ENCODE results near the gene CCDC122. TPM values are rescaled to one million over a fixed set of nuclear protein-coding genes. Genes with fewer than 3 reads are reported as not detected.

The CCDC122 gene
- polyA plus RNA-seq, 3 donors, result 10.5 to 19.9 (median 16.2) TPM

- DNase-seq (ENCODE audit: extremely low read depth in 1 of 11, low read depth in 9 of 11, low spot score in 4 of 11), result no peak
These were observed 63.1 kb downstream of the CCDC122 start for GRCh38 chr13:43816401-43816889.

GRCh38 chr13:43815204-43815603 lies 64.3 kb downstream of the CCDC122 start:
- no peak for DNase-seq (ENCODE audit: extremely low read depth in 1 of 11, low read depth in 9 of 11, low spot score in 4 of 11)

- no peak for DNase-seq (ENCODE audit: extremely low read depth in 1 of 11, low read depth in 9 of 11, low spot score in 4 of 11)
These were observed 70.9 kb downstream of the CCDC122 start for GRCh38 chr13:43808676-43809075.

GRCh38 chr13:43805681-43806128 lies 73.8 kb downstream of the CCDC122 start:
- DNase-seq (ENCODE audit: extremely low read depth in 1 of 11, low read depth in 9 of 11, low spot score in 4 of 11), result no peak

- no peak for DNase-seq (ENCODE audit: extremely low read depth in 1 of 11, low read depth in 9 of 11, low spot score in 4 of 11)
These were observed 74.5 kb downstream of the CCDC122 start for GRCh38 chr13:43805071-43805468.

- DNase-seq (ENCODE audit: extremely low read depth in 1 of 11, low read depth in 9 of 11, low spot score in 4 of 11), result peak in 8 of 11 donors; percentile 46 to 72 (median 62)
These were observed 75.0 kb downstream of the CCDC122 start for GRCh38 chr13:43804461-43805070.

- no peak for DNase-seq (ENCODE audit: extremely low read depth in 1 of 11, low read depth in 9 of 11, low spot score in 4 of 11)
These were observed 77.0 kb downstream of the CCDC122 start for GRCh38 chr13:43802511-43802910.

GRCh38 chr13:43800828-43801227 lies 78.7 kb downstream of the CCDC122 start:
- DNase-seq (ENCODE audit: extremely low read depth in 1 of 11, low read depth in 9 of 11, low spot score in 4 of 11), result no peak

- no peak for DNase-seq (ENCODE audit: extremely low read depth in 1 of 11, low read depth in 9 of 11, low spot score in 4 of 11)
These were observed 80.3 kb downstream of the CCDC122 start for GRCh38 chr13:43799191-43799590.

GRCh38 chr13:43797869-43798268 lies 81.7 kb downstream of the CCDC122 start:
- no peak for DNase-seq (ENCODE audit: extremely low read depth in 1 of 11, low read depth in 9 of 11, low spot score in 4 of 11)

- no peak for DNase-seq (ENCODE audit: extremely low read depth in 1 of 11, low read depth in 9 of 11, low spot score in 4 of 11)
These were observed 82.4 kb downstream of the CCDC122 start for GRCh38 chr13:43797159-43797558.

- DNase-seq (ENCODE audit: extremely low read depth in 1 of 11, low read depth in 9 of 11, low spot score in 4 of 11), result no peak
These were observed 85.1 kb downstream of the CCDC122 start for GRCh38 chr13:43794416-43794815.

GRCh38 chr13:43792076-43792881 lies 87.3 kb downstream of the CCDC122 start:
- no peak for DNase-seq (ENCODE audit: extremely low read depth in 1 of 11, low read depth in 9 of 11, low spot score in 4 of 11)

GRCh38 chr13:43787997-43788396 lies 91.5 kb downstream of the CCDC122 start:
- peak in 2 of 11 donors; percentile 48 to 59 for DNase-seq (ENCODE audit: extremely low read depth in 1 of 11, low read depth in 9 of 11, low spot score in 4 of 11)

- no peak for DNase-seq (ENCODE audit: extremely low read depth in 1 of 11, low read depth in 9 of 11, low spot score in 4 of 11)
These were observed 92.0 kb downstream of the CCDC122 start for GRCh38 chr13:43787518-43787891.

GRCh38 chr13:43786766-43787517 lies 92.6 kb downstream of the CCDC122 start, which contains the start of gene ENOX1:
Gene ENOX1, minus strand, starts transcription at chr13:43786972.
- DNase-seq (ENCODE audit: extremely low read depth in 1 of 11, low read depth in 9 of 11, low spot score in 4 of 11), result peak in 10 of 11 donors; percentile 54 to 82 (median 74)

- DNase-seq (ENCODE audit: extremely low read depth in 1 of 11, low read depth in 9 of 11, low spot score in 4 of 11), result no peak
These were observed 93.1 kb downstream of the CCDC122 start for GRCh38 chr13:43786472-43786765.
